GM10266 (cell line): Measurements from ENCODE around the gene PXMP4.

Experiments
- DNase-seq: peaks from one replicate; pipeline ENCODE4 v3.0.0; 2012; ENCODE audit errors: extremely low spot score
- CTCF ChIP-seq: IDR thresholded peaks from 2 replicates; pipeline ENCODE4 v1.5.1; 2012; ENCODE audit warnings: mild to moderate bottlenecking, low read depth; ENCODE audit not compliant: control insufficient read depth, insufficient read depth; ENCODE audit errors: missing control alignments

PXMP4 gene

DNA sequence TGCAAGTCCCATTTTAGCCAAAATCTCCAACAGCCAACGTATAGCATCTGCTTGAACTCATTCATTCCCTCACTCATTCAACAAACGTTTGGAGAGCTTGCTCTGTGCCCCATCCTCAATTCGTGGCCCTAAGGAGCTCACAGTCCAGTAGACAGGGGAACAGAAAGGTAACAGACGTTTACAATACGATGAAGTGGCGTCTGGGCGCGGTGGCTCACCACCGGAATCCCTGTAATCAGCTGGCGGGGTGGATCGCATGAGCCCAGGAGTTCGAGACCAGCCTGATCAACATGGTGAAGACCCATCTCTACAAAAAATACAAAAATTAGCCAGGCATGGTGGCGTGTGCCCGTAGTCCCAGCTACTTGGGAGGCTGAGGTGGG is 33.1 kb downstream of the PXMP4 start:
- no peak for TF ChIP-seq CTCF
- DNase-seq, result no peak

DNA sequence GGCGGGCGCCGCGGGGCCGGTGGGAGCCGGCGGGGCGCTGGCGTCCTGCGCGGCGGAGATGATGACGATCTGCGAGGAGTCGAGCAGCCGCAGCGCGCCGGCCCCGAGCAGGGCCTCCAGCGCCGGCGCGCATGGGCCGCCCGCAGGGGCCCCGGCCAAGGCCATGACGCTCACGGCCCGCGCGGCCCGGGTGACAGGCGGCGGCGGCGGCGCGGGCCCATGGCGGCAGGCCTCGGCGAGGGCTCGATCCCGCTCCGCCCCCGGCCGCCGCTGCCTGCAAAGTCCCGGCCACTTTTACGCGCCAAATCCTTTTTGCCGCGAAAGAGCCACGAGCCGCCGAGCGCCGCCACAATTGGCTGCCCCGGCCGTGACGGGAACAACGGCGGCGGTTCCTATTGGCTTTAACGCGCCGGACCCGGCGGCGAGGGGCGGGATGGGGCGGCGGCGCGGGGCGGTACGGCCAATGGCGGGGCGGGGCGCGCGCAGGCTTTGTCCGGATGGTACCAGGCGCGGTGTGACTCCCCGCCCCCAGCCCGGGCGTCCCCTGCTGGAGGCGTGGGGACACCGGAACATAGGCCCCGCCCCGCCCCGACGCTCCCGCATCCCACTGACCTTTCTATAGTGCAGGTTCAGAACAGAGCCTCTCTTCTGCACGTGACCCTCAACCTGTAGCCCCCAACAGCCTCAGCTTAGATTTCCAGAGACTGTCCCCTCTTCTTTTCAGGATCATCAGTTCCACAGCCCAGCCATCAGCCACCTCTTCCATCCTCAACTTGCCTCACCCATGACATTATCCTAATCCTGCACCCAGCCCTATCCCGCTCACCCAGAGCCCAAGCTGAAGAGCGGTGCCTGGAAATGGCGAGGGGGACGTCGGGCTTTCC is 33.8 kb downstream of the PXMP4 start, which contains the start of gene E2F1:
Gene E2F1, minus strand, starts transcription at position 286 of the 884 bp plus-strand sequence. Its CDS starts 121 bp downstream, at position 165.
- peak; percentile 37 for TF ChIP-seq CTCF
- DNase-seq, result peak; percentile 99

GRCh38 chr20:33685328-33686099 is 34.6 kb downstream of the PXMP4 start:
- DNase-seq, result peak; percentile 86
- no peak for TF ChIP-seq CTCF

DNA sequence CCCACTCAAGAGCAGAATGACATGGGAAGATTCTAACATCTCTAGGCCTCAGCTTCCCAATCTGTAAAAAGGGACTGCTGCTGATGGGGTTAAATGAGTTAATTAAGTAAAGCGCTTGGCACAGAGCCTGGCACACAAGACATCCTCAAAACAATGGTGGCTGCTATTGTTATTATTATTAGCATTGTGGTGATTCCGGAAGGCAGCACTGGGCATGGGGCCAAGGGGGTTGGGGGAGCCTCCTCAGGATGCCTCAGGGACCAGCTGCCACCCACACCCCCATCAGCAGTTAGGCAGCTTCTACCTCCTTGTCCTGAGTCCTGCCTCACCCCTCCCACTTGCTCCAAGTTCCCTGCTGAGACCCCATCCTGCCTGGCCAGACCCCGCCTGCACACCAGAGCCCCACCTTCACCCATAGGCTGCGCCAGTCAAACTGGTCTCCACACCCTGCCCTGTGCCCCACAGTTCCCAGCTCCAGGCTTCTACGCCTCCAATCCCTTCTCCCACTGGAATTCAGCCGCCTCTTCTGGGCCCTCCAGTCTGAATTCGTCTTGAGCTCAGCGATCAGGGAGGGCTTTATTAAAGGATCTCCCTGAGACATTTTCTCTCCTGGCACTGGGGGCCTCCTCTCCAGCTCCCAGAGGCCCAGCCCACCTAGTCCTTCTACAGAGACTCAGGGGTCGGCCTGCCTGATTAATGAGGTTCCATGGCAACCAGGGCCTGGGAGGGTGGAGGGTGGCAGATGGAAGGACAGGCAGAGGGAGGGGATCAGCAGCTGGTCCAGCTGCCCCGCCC is 35.4 kb downstream of the PXMP4 start:
- no peak for DNase-seq
- TF ChIP-seq CTCF, result no peak

GRCh38 chr20:33681728-33682353 is 38.3 kb downstream of the PXMP4 start:
- TF ChIP-seq CTCF, result no peak
- no peak for DNase-seq

- no peak for TF ChIP-seq CTCF
- no peak for DNase-seq
Measured at GRCh38 chr20:33681288-33681687, 38.8 kb downstream of the PXMP4 start.
